Liver (tissue), 9 donors: Measurements from ENCODE around the gene SIRT2. TPM values are rescaled to one million over a fixed set of nuclear protein-coding genes. Genes with fewer than 3 reads are reported as not detected.

Source experiments
- DNase-seq: peaks from one replicate; pipeline ENCODE4 v3.0.0-alpha.2; 2017; ENCODE audit warnings: low spot score
- H3K27ac ChIP-seq, 2 donors: one replicate each; pipeline ENCODE4 v1.7.0; 2013; ENCODE audit warnings: inconsistent platforms in 2 of 2, low read length in 2 of 2, control low read depth in 1 of 2, low read depth in 1 of 2, mild to moderate bottlenecking in 1 of 2
- H3K27me3 ChIP-seq, 4 donors: one replicate each; pipeline versions ENCODE4 v1.6.1 to v1.7.0; 2013; ENCODE audit warnings: low read length in 3 of 4, inconsistent platforms in 1 of 4, mild to moderate bottlenecking in 1 of 4, moderate library complexity in 1 of 4; ENCODE audit not compliant: control insufficient read depth in 4 of 4, insufficient read depth in 4 of 4
- H3K36me3 ChIP-seq, 4 donors: one replicate each; pipeline versions ENCODE4 v1.6.1 to v1.7.0; 2013; ENCODE audit warnings: low read length in 3 of 4, mild to moderate bottlenecking in 3 of 4, low read depth in 1 of 4, moderate library complexity in 1 of 4; ENCODE audit not compliant: control insufficient read depth in 4 of 4, insufficient read depth in 3 of 4
- H3K4me1 ChIP-seq, 4 donors: one replicate each; pipeline versions ENCODE4 v1.6.1 to v1.7.0; 2013; ENCODE audit warnings: low read length in 3 of 4, mild to moderate bottlenecking in 3 of 4, moderate library complexity in 1 of 4; ENCODE audit not compliant: control insufficient read depth in 4 of 4, insufficient read depth in 4 of 4
- H3K4me3 ChIP-seq, 3 donors: one replicate each; pipeline versions ENCODE4 v1.6.1 to v1.7.0; 2013; ENCODE audit warnings: low read length in 3 of 3, control low read depth in 1 of 3, low read depth in 1 of 3, mild to moderate bottlenecking in 1 of 3
- H3K9ac ChIP-seq, 2 donors: one replicate each; pipeline ENCODE4 v1.7.0; 2013; ENCODE audit warnings: low read length in 2 of 2, mild to moderate bottlenecking in 2 of 2, moderate library complexity in 2 of 2, control low read depth in 1 of 2, low read depth in 1 of 2
- H3K9me3 ChIP-seq, 4 donors: one replicate each; pipeline versions ENCODE4 v1.6.1 to v1.7.0; 2013; ENCODE audit warnings: low read length in 3 of 4; ENCODE audit not compliant: control insufficient read depth in 4 of 4
- ATF3 ChIP-seq: IDR thresholded peaks from 2 replicates; pipeline ENCODE4 v1.6.1; 2016; ENCODE audit warnings: antibody characterized with exemption
- CTCF ChIP-seq: fragments of 150-350 bp; IDR thresholded peaks from 2 replicates; pipeline ENCODE4 v1.5.1; 2017; ENCODE audit warnings: improper control_type of control experiment, low read depth, low read length; ENCODE audit not compliant: missing input control
- EGR1 ChIP-seq, 2 donors: IDR thresholded peaks; 2 replicates each; pipeline ENCODE4 v1.6.1; 2016 to 2018; ENCODE audit warnings: antibody characterized with exemption in 2 of 2, low read depth in 2 of 2
- FOXA1 ChIP-seq: IDR thresholded peaks from 2 replicates; pipeline ENCODE4 v1.6.1; 2016; ENCODE audit warnings: antibody characterized with exemption
- FOXA2 ChIP-seq: IDR thresholded peaks from 2 replicates; pipeline ENCODE4 v1.6.1; 2016; ENCODE audit warnings: antibody characterized with exemption
- GABPA ChIP-seq, 2 donors: IDR thresholded peaks in 1 of 2; conservative IDR thresholded peaks in 1 of 2; 2 replicates each; pipeline ENCODE4 v1.6.1; 2016; ENCODE audit warnings: antibody characterized with exemption in 2 of 2, mild to moderate bottlenecking in 1 of 2, moderate library complexity in 1 of 2
- HNF4A ChIP-seq, 2 donors: conservative IDR thresholded peaks; 2 replicates each; pipeline ENCODE4 v1.6.1; 2016; ENCODE audit warnings: antibody characterized with exemption in 2 of 2, mild to moderate bottlenecking in 2 of 2
- HNF4G ChIP-seq: IDR thresholded peaks from 2 replicates; pipeline ENCODE4 v1.6.1; 2016; ENCODE audit warnings: antibody characterized with exemption
- JUND ChIP-seq, 2 donors: IDR thresholded peaks; 2 replicates each; pipeline ENCODE4 v1.6.1; 2016; ENCODE audit warnings: antibody characterized with exemption in 2 of 2
- MAX ChIP-seq: IDR thresholded peaks from 2 replicates; pipeline ENCODE4 v1.6.1; 2016; ENCODE audit warnings: antibody characterized with exemption
- NR2F2 ChIP-seq: IDR thresholded peaks from 2 replicates; pipeline ENCODE4 v1.6.1; 2016; ENCODE audit warnings: antibody characterized with exemption
- RAD21 ChIP-seq, 2 donors: IDR thresholded peaks; 2 replicates each; pipeline ENCODE4 v1.6.1; 2016; ENCODE audit warnings: antibody characterized with exemption in 2 of 2, mild to moderate bottlenecking in 2 of 2
- REST ChIP-seq: IDR thresholded peaks from 2 replicates; pipeline ENCODE4 v1.6.1; 2016; ENCODE audit warnings: antibody characterized with exemption, mild to moderate bottlenecking
- RXRA ChIP-seq, 2 donors: IDR thresholded peaks; 2 replicates each; pipeline ENCODE4 v1.6.1; 2017 to 2018; ENCODE audit warnings: antibody characterized with exemption in 2 of 2, mild to moderate bottlenecking in 1 of 2
- SP1 ChIP-seq: IDR thresholded peaks from 2 replicates; pipeline ENCODE4 v1.6.1; 2018; ENCODE audit warnings: antibody characterized with exemption, mild to moderate bottlenecking
- TAF1 ChIP-seq: conservative IDR thresholded peaks from 2 replicates; pipeline ENCODE4 v1.6.1; 2016; ENCODE audit warnings: antibody characterized with exemption, mild to moderate bottlenecking
- ZBTB33 ChIP-seq: IDR thresholded peaks from 2 replicates; pipeline ENCODE4 v1.6.1; 2016; ENCODE audit warnings: antibody characterized with exemption
- WGBS: extraction: QIAGEN DNeasy Blood & Tissue Kit; methylation state at CpG from one replicate; pipeline ENCODE4 v1.1.7; 2013; 5-methylcytosine and 5-hydroxymethylcytosine counted together
- polyA plus RNA-seq, 2 donors: library from polyadenylated mRNA; stranded (reverse) in 1 of 2; unstranded in 1 of 2; fragments of 200-250 nt in 1 of 2; fragments of >200 nt in 1 of 2; fragmentation: Nextera tagmentation in 1 of 2; extraction: Ambion mirVana in 1 of 2; gene quantifications; one replicate each; pipeline versions ENCODE4 v1.2.1 to v1.2.3, GENCODE V29; 2013 to 2015
- total RNA-seq, 2 donors: library from RNA; depleted of rRNA; stranded (reverse); fragments of >200 nt; gene quantifications; one replicate each; pipeline ENCODE4 v1.2.3, GENCODE V29; 2014
- donor health status: healthy.
- donor health status: healthy.
- donor health status: healthy.
- donor health status: healthy.
- donor health status: healthy.

SIRT2 gene
- total and polyA plus RNA-seq, 4 donors: 21.8 to 42.2 (median 26.9) TPM

DNA sequence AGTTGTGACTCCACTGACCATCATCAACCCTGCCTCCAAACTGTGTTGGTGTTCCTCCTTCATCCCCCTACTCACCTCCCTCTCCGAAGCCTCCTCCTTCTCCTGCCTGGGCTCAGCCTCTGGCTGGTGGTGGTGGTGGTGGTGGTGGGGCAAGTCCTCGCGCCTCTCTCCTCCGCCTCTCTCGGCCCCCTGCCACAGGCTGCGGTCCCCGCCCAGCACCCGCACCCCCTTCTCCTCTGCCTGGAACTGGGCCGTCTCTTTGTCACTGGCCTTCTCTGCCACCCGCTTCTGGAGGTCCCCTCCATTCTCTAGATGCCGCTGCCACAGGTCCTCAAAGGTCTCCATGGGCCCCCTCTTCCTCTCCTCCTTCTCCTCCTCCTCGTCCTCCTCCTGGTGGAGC lies 11.1 kb upstream of the SIRT2 start:
- 95% methylated on average over 12 of the region's 12 CpGs for WGBS
- H3K9me3 ChIP-seq: peaks cover 0 to 3% (median 0%) of the 10 kb centered on the region in 4 donors
- no peak overlapping the region for H3K9ac ChIP-seq
- peaks cover 10 to 23% (median 15%) of the 10 kb centered on the region in 4 donors for H3K36me3 ChIP-seq
- no peak for TF ChIP-seq TAF1
- TF ChIP-seq ZBTB33: no peak
- no peak for TF ChIP-seq CTCF
- TF ChIP-seq EGR1 (IDR thresholded peaks at IDR 0.05; ENCODE audit: low read depth in 2 of 2): no peak
- no peak for TF ChIP-seq NR2F2
- TF ChIP-seq JUND (IDR thresholded peaks at IDR 0.05): no peak
- TF ChIP-seq FOXA2: no peak
- TF ChIP-seq MAX: no peak
- no peak for TF ChIP-seq REST
- TF ChIP-seq RXRA (IDR thresholded peaks at IDR 0.05): no peak
- no peak for TF ChIP-seq GABPA (IDR thresholded peaks at IDR 0.05 in 1 of 2, conservative IDR thresholded peaks at IDR 0.05 in 1 of 2)
- DNase-seq: no peak
- no peak overlapping the region for H3K27ac ChIP-seq
- no peaks in the 10 kb centered on the region for H3K27me3 ChIP-seq
- no peaks in the 10 kb centered on the region for H3K4me1 ChIP-seq
- no peak overlapping the region for H3K4me3 ChIP-seq

DNA sequence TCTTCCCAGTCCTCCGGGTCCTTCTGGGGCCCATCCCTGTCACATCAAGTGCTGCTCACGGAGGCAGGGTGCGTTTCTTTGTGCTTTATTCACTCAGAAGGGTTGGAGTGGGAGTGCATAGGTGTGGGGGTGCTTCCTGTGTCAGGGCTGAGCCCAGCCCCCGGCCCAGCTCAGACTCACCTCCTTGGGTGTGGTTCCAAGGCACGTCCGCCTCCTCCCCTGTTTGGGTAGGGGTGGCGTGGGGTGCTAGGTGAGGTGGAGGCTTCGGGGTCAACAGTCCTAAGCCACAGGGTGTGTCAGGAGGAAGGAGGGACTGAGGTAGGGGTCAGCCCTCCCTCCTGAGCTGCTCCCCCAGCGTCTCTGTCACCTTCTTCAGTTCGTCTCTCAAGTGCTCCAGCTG lies 9.5 kb upstream of the SIRT2 start:
- no peaks in the 10 kb centered on the region for H3K27me3 ChIP-seq
- no peak overlapping the region for H3K9ac ChIP-seq
- peaks cover 0 to 8% (median 3%) of the 10 kb centered on the region in 4 donors for H3K4me1 ChIP-seq
- H3K4me3 ChIP-seq: no peak overlapping the region
- peaks cover 0 to 3% (median 0%) of the 10 kb centered on the region in 4 donors for H3K9me3 ChIP-seq
- WGBS: 92% methylated on average over 10 of the region's 10 CpGs
- DNase-seq: no peak
- H3K36me3 ChIP-seq: peaks cover 10 to 21% (median 18%) of the 10 kb centered on the region in 4 donors
- no peak overlapping the region for H3K27ac ChIP-seq
- TF ChIP-seq CTCF: no peak
- TF ChIP-seq ATF3: no peak
- no peak for TF ChIP-seq TAF1
- TF ChIP-seq FOXA2: no peak
- TF ChIP-seq RAD21 (IDR thresholded peaks at IDR 0.05): no peak
- TF ChIP-seq HNF4G: no peak
- no peak for TF ChIP-seq REST
- TF ChIP-seq GABPA (IDR thresholded peaks at IDR 0.05 in 1 of 2, conservative IDR thresholded peaks at IDR 0.05 in 1 of 2): no peak
- no peak for TF ChIP-seq FOXA1
- TF ChIP-seq EGR1 (IDR thresholded peaks at IDR 0.05; ENCODE audit: low read depth in 2 of 2): no peak
- TF ChIP-seq RXRA (IDR thresholded peaks at IDR 0.05): no peak
- no peak for TF ChIP-seq SP1
- no peak for TF ChIP-seq HNF4A (conservative IDR thresholded peaks at IDR 0.05)
- no peak for TF ChIP-seq JUND (IDR thresholded peaks at IDR 0.05)
